Daoy (cell line): ENCODE results near the gene NACC2. TPM values are rescaled to one million over a fixed set of nuclear protein-coding genes. Genes with fewer than 3 reads are reported as not detected.

Source experiments
- DNase-seq: peaks from one replicate; pipeline ENCODE4 v3.0.0-alpha.2; 2015; ENCODE audit warnings: low read depth
- total RNA-seq: library from RNA; depleted of rRNA; stranded (reverse); fragments of >200 nt; shearing (Covaris generic); gene quantifications from 2 replicates; pipeline ENCODE4 v1.2.3, GENCODE V29; 2014

The NACC2 gene
- total RNA-seq, 1 experiment from 2014 or later = 11.5 TPM

DNA sequence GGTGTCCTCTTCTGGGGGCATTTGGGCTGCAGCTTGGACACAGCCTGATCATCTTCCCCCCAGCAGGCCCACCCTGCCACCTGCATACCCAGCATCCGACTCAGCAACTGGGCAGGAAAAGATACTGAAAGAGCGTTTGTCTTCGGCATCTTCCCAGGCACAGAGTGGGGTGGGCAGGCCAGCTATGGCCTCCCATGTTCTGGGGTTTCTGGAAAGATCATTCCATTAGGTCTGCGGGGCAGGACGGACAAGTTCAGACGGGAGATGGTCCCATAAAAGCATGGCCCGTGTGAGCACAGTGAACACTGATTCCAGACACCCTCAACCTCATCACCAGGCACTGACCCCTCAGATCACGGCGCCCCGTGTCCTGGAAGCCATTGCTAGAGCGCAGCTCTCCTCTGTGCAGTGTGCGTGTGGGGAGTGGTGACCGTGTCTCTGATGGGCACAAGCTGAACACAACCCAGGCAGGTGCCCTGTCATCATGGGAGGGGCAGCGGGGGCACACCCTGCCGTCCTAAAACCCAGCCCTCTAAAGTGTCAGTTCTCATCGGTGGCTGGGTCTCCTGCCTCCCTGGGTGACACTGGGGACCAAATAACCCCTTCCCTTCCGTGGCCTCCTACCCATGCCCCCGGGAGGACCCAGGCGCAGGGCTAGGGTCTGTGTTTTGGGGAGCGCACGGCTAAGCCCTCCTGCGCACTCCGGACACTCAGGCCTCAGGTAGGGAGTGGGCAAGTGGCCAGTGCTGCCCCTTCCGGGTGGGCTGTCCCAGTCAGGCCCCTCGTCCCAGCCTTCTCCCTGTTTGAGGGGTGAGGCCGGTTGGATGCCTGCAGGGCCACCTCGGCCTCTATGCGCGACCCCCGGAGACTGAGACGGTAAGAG, 36.8 kb upstream of the NACC2 start:
- no peak for DNase-seq

DNA sequence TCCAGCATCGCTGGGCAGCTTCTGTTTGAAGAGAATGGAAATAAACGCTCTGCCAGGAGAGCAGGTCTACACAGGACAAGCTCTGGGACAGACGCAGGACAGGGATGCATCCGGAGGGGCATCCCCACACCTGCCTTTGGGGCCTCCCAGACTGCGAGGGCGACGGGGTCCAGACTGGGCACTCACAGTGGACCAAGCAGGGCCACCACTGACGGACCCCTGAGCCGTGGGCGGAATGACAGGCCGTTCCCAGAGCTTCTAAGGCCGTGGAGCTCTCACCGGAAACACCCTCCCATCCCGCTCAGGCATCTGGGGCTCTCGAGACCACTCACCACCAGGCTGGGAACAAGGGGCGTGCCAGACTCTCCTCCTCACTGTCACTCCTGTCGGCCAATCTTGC, 34.1 kb upstream of the NACC2 start:
- DNase-seq = no peak

DNA sequence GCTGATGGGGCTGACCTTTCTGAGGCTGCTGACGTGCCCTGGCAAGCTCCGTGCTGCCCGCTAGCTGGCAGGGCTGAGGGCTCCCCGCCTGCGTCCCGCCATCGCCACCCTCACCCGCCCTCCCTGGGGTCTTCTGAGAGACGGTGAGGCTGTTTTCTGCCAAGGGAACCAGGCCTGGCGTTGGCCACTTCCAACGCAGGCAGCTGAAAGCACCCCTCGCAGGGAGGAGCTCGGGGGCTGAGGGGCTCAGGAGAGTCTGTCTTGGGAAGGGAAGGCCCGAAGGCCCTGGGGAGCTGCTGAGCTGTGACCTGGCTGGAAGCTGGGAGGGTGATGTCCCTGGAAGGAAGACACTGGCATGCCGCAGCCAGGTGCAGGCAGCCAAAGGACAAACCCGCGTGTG, 33.3 kb upstream of the NACC2 start:
- DNase-seq = no peak

DNA sequence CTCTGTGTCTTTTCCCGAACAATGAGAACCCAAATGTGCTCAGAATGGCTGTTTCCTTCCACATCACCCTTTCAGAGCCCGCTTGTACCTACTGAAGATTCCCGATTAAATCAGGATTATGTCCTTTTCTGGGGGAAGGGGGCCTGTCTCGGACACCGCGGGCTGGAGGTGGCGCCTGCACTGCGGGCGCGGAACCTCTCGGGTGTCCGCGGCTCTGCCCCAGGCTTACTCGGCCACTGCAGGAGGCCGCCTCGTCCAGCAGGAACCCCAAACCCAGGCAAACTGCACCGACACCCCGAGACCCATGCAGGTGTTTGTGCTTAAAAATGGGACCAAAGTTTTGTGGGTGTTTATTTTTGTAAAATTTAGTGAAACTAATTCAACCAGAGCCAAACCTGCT, 32.2 kb upstream of the NACC2 start:
- DNase-seq = no peak

DNA sequence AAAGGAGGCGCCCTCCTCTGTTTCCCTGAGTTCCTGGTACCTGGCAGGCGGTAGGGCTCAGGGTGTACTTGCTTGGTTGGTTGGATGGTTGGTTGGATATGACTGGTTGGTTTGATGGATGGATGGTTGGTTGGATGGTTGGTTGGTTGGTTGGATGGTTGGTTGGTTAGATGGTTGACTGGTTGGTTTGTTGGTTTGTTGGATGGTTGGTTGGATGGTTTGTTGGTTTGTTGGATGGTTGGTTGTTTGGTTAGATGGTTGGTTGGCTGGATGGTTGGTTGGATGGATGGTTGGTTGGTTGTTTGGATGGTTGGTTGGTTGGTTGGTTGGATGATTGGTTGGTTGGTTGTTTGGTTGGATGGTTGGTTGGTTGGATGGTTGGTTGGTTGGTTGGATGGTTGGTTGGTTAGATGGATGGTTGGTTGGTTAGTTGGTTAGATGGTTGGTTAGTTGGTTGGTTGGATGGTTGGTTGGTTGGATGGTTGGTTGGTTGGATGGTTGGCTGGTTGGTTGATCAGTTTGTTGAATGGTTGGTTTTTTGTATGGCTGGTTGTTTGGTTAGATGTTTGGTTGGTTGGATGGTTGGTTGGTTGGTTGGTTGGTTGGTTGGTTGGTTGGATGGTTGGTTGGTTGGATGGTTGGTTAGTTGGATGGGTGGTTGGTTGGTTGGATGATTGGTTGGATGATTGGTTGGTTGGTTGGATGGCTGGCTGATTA, 30.0 kb upstream of the NACC2 start:
- no peak for DNase-seq

DNA sequence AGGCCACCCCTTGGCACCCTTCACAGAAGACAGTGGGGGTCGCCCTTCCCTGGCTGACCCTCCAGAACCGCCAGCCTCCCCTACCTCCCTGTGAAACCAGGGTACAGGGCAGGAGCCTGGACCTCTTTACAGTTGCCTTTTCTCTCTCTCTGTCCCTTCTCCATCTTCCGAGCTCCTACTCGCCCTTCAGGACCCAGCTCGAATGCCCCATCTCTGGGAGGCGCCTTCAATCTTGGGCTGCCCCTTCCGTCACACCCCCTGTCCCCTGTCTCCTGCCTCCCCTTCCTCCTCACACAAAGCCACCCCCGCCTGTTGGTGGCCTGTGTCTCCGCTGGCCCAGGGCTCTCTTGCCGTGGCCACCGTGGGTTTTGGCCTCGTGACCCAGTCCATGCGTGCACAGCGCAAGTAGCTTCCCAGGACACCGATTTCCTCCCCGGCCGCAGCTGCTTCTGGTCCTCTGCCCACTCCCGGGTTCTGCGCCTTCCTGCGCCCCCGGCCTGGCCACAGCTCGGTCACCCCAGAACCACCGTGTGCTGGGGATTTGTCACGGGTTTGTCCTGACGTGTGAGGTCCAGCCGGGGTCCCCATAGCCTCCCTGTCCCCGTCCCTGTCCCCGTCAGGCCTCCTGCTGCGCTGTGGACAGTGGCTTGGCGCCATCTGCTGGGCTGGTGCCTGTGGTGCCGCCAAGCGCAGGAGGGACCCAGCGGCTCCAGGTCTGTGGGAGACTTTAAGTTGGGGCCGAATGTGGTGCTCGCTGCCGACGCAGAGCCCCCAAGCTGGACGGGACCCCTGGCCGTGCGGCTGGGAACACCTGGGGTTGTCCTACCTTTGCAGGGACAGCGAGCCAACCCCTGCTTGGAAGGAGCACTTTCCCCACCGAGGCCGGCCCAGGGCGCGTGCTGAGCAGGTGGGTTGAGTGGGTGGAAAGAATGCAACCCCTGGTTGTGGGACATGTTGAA, 27.6 kb upstream of the NACC2 start:
- DNase-seq = peak; percentile 76

DNA sequence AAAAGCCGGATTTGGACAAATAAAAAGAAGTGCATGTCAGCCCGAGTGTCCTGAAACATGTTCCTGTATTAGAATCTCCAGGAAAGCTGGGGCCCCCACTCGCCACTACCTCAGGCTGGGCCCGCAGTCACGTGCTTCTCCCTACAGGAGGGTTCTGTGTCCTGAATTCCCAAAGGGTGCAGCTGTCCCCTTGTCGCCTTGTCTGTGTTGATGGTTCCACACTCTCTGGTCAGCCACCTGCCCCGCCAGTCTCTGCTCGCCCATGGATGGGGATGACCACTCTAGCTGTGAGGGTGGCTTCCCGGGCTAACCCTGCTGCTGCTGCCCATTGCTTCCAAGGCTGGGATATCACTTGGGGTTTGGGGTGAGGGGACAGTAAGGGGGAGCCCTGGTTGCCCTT, 26.7 kb upstream of the NACC2 start:
- DNase-seq = no peak

DNA sequence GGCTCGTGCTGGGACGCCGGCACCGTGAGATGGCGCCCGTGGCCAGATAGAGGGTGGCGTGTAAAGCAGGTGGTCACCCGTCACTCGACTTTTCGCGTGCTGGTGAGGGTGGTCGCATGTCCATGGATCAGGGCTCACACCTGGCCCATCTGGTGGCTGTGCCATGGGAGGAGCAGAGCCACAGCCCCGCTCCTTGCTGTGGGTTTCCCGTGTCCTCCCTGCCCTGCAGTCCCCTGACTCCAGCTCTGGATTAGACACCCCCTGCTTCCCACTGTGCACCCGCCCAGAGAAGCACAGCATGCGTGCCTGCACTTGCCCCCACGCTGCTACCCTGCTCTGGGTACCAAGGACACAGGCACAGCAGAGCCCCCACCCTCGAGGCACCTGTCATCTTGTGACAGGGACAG, 25.4 kb upstream of the NACC2 start:
- no peak for DNase-seq

DNA sequence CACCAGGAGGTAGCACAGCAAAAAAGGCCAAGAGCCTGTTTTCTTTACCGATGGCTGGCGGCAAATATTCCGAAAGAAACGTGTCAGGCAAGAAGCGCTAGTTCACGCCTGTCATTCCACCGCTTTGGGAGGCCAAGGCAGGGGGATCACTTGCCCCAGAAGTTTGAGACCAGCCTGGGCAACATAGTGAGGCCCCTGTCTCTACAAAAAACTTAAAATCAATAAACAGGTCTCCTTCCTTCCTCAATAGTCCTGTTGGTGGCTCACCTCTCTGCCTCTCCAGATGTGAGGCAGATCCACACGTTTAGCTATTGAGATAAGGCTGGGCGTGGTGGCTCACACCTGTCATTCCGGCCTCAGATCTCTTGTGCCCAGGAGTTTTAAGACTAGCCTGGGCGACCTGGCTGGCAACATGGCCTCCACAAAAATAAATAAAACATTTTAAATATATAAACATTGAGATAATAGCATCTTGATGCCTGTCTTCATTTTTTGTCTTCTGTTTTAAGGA, 24.8 kb upstream of the NACC2 start:
- no peak for DNase-seq

DNA sequence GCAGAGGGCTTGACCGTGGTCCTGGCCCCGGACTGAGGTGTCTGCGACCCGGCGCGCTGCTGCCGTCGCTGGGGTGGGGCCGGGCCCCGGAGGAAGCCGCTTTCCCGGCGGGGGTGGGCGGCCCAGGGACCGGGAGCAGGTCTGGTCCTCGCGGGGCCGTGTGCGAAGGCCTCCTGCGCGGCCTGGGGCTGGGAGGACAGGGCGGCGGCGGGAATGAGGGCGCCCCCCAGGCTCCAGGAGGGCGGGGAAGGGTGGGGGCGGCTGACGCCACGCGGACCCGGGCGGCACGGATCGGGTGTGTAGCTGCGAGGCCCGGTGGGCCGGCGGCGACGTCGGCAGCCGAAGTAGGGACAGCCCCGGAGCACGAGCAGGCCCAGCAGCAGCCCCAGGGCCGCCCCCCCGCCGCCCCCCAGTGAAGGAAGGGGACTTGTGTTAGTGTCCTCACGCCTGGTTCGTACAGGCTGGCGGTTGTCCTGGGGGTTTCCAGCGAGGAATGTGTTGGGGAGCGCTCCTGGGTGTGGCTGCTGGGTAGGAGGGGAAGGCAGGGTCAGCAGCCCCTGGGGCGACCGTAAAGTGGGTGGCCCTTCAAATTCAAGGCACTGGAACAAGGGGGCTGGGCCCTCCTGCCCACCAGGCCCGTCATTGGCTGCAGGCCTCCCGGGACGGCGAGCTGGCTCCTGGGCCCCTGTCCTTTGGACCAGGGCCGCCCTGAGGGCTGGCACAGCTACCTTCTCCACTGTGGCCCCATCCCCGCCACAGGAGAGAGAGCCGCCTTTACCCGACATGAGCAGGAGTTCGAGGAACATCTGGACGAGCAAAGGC, 24.2 kb upstream of the NACC2 start:
- peak; percentile 73 for DNase-seq

DNA sequence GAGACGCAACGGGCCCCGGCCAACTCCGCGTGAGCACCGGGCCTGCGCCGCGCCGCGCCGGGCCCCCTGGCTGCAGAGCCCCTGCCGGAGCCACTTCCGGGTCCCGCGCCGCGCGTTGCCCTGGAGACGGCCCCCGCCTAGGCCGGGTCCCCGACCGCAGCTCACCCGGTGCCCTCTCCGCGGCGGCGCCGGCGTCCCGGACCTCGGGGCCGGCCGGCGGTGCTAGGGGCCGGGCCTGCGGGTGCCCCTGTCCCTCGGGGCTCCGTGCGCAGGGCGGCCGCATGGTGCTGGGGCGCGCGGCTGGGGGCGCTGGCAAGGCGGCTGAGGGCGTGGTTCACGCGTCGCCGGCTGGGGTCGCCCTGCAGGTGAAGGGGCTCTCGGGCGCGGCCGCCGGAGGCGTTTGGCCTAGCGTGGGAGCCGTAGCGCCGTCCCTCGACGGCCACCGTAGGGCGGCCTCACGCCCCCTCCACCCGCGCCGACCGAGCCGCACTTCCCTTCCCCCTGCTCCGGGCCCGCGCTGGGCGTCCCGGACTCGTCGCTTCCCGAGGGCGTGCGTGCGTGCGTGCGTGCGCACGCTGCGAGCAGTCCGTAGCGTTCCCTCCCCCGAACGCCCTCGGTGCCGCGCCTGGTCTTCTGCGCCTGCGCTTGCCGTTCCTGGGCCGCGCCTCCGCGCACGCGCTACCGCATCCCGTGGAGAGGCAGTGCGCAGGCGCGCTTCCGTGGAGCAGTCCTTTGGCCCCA, 23.4 kb upstream of the NACC2 start, which contains the start of gene TMEM250:
Gene TMEM250, minus strand, starts transcription at position 556 of the 741 bp plus-strand sequence. CDS start 1,975 bp downstream, outside the sequence.
- peak; percentile 100 for DNase-seq

DNA sequence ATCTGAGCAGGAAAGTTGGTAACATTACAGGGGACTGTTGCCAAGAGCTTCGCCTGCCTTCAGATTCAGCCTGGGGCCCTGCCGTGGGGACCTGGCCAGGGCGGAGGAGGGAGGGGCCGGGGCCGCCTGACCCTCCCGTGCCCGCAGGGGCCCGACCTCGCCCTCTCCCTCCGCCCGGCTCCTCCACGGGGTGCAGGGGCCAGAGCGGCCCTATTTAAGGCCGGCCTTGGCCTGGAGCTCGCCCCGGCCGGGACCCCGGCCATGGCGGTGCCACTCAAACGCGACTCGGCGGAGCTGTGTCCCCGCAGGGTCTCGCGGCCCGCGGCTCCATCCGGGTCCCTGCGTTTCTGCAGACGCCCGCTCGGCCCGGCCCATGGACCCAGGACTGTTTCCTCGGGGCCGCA, 22.8 kb upstream of the NACC2 start:
- no peak for DNase-seq

DNA sequence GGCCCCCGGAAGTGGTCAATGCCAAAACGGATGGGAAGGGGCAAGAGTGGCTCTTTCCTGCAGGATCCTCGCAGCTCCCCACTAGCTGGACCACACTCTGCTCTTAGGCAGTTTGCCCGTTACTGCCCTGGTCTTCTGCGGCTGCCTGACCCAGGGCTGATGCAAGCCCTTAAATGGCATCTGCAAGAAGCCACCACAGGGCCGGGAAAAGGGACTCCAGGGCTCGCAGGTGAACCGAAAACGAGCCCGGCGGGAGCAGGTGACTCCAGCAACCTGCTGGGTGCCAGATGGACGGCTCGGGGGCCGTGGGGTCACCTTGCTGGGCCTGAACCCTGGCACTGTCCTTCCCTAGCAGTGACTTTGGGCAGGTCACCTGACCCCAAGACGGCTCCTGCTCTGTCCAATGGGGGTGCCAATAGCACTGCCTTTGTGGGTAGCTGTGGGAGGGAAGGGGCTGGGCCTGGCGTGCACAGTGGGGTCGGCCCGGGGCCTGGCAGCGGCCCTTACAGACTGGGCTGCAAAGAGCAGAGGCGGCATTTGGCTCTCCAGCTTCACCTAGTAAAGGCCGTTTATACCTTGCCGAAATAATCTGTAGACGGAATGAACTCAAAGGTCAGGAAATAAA, 22.3 kb upstream of the NACC2 start:
- DNase-seq = no peak

DNA sequence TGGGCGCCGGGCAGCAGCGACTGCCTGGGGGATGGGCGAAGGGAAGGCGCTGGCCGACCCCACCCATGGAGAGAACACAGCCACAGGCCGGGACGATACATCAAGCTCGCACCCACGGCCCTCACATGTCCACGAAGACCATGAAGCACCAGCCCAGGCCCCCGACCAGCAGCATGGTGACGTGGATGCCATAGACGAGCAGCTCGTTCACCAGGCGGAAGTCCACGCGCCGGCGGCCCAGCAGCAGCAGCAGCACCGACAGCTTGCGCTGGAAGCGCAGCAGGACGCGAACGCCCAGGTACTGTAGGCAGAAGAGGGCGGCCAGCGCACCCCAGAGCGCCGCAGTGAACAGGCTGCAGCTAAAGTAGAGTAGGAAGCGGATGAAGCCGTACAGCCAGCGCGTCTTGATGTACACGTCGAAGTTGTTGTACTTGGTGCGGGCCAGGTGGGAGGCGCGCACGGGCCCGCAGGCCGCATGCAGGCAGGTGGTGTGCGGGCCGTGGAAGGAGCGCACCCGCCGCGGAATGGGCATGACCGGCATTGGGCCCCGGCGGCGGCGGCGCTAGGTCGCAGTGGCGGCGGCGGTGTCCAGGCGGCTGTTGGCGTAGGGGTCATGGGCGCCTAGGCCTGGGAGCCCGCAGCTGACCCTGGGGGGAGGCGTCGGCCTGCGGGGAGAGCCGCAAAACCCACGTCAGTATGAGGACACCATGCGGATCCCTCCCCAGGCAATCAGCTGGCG, 21.4 kb upstream of the NACC2 start:
- no peak for DNase-seq

DNA sequence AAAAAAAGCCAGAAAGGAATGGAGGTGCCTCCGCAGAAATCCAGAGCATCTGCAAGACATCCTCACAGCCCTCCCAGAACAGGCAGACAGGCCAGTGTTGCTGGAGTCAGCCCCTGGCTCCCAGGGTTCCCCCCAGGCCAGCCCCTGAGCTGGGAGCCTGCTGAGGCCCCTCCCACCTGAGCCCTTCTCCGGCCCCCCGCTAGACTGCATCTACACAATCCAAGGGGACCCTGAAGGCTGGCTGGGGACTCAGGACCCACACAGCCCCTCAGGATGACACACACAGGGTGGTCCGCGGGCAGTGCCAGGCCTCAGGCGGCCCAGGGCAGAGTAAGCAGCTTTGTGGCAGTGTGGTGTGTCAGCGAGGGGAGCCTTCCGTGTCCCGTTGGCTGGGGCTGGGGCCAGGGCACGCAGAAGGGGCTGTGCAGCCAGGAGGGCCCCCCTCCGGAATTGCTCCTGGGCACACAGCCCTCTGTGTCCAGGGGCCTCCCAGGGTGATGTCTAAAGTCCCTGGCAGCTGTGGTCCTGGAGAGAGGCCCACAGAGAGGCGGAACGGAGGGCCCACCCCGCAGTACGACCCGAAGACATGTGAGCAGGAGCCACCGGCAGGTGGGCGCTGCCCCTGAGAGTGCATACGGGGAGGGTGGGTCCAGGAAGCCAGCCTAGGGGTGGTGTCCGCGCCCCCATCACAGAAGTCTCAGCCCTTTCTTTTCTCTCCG, 20.7 kb upstream of the NACC2 start:
- no peak for DNase-seq

DNA sequence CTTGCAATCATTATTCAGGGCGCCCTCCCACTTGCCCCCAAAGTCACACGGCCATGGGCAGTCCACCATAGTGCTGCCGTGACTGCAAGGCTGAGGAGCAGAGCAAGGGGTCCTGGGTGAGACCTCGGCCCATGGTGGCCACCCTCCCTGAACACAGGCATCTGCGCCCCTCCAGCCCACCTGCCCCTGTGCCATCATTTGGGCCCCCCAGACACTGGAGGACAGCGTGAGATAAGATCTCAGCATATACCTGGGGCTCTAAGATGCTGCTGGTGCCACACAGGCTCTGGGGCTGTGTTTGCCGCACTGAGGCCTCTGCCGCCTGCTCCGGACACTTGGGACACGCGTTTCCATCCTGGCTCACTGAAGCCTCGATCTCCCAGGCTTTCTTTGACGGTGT, 20.1 kb upstream of the NACC2 start:
- DNase-seq = no peak

DNA sequence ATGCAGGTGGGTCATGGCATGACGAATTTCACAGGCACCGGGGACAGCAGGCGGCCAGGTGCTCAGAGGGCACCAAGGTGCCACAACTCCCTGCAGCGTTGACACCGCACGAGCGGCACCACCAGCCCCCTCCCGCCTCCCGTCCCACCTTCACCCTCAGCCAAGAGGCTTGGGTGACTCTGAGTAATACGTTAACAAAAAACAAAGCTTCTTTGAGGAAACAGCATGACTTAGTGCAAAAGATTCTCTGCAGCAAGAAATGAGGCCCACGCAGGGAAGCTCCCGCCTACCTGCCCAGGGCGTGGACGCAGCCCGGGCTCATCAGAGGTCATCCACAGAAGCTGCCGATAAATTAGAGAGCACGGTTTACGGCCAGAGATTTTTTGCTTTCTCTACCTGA, 19.5 kb upstream of the NACC2 start:
- no peak for DNase-seq

DNA sequence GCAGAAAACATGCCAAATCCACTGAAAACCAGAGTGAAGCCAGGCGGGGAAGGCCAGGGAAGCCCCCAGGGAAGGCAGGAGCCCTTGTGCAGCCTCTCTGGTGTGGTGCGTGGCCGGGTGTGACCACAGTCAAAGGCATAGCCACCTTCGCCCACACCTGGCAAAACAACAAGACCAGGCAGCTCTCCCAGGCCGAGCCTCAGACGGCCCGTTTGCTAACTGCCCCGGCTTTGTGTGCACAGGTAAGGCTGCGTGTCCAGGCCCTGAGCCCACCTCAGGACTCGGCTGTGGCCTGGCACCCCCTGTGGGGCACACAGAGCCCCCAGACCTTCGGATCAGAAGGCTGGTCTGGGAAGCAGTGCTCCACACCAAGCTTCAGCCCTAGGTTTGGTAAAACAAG, 17.5 kb upstream of the NACC2 start:
- DNase-seq = no peak
